HK-2 (cell line): ENCODE data around the gene SNU13.
"Not testable (repeated sequence)": the region's sequence is repeated elsewhere in the genome, so short reads cannot be mapped to it uniquely, and the experiment has no call there.

ENCODE experiments used
- DNase-seq: peaks from one replicate; pipeline ENCODE4 v3.0.0-alpha.2; 2018; ENCODE audit not compliant: unreplicated experiment

The SNU13 gene

GRCh38 chr22:41681616-41682015, 7.1 kb downstream of the SNU13 start:
- peak; percentile 43 for DNase-seq

- DNase-seq = no peak
Measured at GRCh38 chr22:41676134-41676533, 12.5 kb downstream of the SNU13 start.

- no peak for DNase-seq
Measured at GRCh38 chr22:41674846-41675340, 13.8 kb downstream of the SNU13 start.

- no peak for DNase-seq
Measured at GRCh38 chr22:41672780-41673509, 15.7 kb downstream of the SNU13 start.

GRCh38 chr22:41672096-41672495, 16.6 kb downstream of the SNU13 start:
- not testable (repeated sequence) for DNase-seq

- DNase-seq = peak; percentile 60
Measured at GRCh38 chr22:41668971-41669911, 19.4 kb downstream of the SNU13 start.

- DNase-seq = no peak
Measured at GRCh38 chr22:41664951-41665350, 23.7 kb downstream of the SNU13 start.

GRCh38 chr22:41664490-41664889, 24.2 kb downstream of the SNU13 start:
- no peak for DNase-seq

GRCh38 chr22:41663594-41663993, 25.1 kb downstream of the SNU13 start:
- not testable (repeated sequence) for DNase-seq

- DNase-seq = no peak
Measured at GRCh38 chr22:41661713-41662112, 27.0 kb downstream of the SNU13 start.

- DNase-seq = no peak
Measured at GRCh38 chr22:41661088-41661487, 27.6 kb downstream of the SNU13 start.

GRCh38 chr22:41660416-41660815, 28.3 kb downstream of the SNU13 start:
- DNase-seq = no peak

GRCh38 chr22:41659941-41660340, 28.7 kb downstream of the SNU13 start:
- no peak for DNase-seq

GRCh38 chr22:41658869-41659268, 29.8 kb downstream of the SNU13 start:
- no peak for DNase-seq

- DNase-seq = no peak
Measured at GRCh38 chr22:41657709-41658108, 31.0 kb downstream of the SNU13 start.

- DNase-seq = no peak
Measured at GRCh38 chr22:41656556-41656955, 32.1 kb downstream of the SNU13 start.

- no peak for DNase-seq
Measured at GRCh38 chr22:41654322-41654721, 34.3 kb downstream of the SNU13 start.

GRCh38 chr22:41650821-41651220, 37.8 kb downstream of the SNU13 start:
- no peak for DNase-seq

- DNase-seq = no peak
Measured at GRCh38 chr22:41650229-41650628, 38.4 kb downstream of the SNU13 start.

- no peak for DNase-seq
Measured at GRCh38 chr22:41648432-41648831, 40.2 kb downstream of the SNU13 start.

- no peak for DNase-seq
Measured at GRCh38 chr22:41647771-41648170, 40.9 kb downstream of the SNU13 start.

GRCh38 chr22:41642331-41643110, 46.1 kb downstream of the SNU13 start:
- DNase-seq = no peak
